Esophagus muscularis mucosa (tissue), 4 donors: ENCODE results near the gene KRTAP9-2.

ENCODE experiments used
- CTCF ChIP-seq, 3 experiments: fragments of 200-600 bp in 2 of 3; fragments of 450-650 bp in 1 of 3; sonication (generic) in 2 of 3; IDR thresholded peaks; one replicate each; pipeline ENCODE4 v1.5.1; 2017 to 2019; ENCODE audit warnings: antibody characterized with exemption in 3 of 3, mild to moderate bottlenecking in 2 of 3, moderate library complexity in 1 of 3
- EP300 ChIP-seq: sonication (generic); formaldehyde crosslinking; IDR thresholded peaks from one replicate; pipeline ENCODE4 v1.6.1; 2017; ENCODE audit warnings: antibody characterized with exemption
- POLR2A ChIP-seq: fragments of 450-650 bp; IDR thresholded peaks from one replicate; pipeline ENCODE4 v1.6.1; 2017; ENCODE audit warnings: antibody characterized with exemption, moderate library complexity, mild to moderate bottlenecking, low read depth

GRCh38 chr17:41178843-41179616 is 47.4 kb upstream of the KRTAP9-2 start:
- TF ChIP-seq EP300 = no peak
- TF ChIP-seq POLR2A = no peak
- TF ChIP-seq CTCF (IDR thresholded peaks at IDR 0.05) = no peak
